GM19193 (cell line): ENCODE measurements around the gene HACD1.

Experiments used
- POLR2A ChIP-seq: IDR thresholded peaks from 4 replicates; pipeline ENCODE4 v1.6.1; 2011; ENCODE audit not compliant: insufficient read depth, insufficient read length; ENCODE audit errors: extremely low read depth

Gene HACD1

DNA sequence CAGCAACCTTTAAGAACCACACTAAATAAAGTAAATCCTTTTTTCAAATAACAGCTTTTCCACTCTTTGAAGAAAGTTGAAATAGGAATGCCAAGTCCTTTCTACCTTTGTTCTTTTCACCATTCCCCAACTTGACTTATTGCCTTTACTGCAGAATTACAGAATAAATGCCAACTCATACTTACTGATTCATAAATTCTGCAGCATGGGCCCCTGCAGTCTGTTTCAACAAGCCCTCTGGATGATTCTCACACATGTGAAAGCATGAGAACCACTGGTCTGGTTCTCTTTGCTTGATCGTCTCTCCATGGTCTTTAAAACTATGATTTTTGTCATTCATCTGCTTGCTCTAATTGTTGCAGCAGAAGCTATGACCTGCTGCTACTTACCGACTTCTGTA, 56.1 kb downstream of the HACD1 start:
- no peak for TF ChIP-seq POLR2A

- TF ChIP-seq POLR2A: no peak
Observed at GRCh38 chr10:17557459-17557858, 59.7 kb downstream of the HACD1 start.

DNA sequence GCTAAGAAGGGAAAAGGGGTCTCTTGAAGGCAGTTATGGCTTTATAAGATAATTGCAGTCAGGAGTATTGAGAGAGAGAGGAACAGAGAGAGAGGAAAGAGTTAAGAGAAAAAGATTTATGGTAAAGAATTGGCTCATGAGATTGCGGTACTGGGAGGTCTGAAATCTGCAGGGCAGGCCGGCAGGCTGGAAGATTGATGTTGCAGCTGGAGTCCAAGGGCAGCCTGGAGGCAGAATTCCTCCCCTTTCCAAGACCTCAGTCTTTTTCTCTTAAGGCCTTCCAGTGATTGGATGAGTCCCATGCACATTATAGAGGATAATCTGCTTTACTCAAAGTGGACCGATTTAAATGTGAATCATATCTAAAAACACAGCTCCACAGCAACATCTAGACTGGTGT, 68.4 kb downstream of the HACD1 start:
- TF ChIP-seq POLR2A: no peak

GRCh38 chr10:17548162-17548561, 69.0 kb downstream of the HACD1 start:
- TF ChIP-seq POLR2A: no peak

DNA sequence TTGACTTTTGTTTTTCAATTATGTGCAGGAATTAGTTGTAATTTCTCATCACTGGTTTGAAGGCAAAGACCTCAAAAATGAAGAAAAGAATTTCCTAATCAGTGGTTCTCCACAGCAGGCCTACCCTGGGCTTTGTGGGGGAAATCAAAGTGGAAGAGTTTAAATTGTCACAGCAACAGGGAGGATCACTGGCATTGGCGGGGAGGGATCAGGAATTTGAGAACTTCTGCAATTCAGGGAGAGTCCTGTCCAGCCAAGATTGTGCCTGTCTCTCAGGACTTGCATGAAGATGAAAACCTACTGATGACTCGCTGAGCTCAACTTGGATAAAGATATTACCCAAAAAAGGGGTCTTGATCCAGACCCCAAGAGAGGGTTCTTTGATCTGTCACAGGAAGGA, 70.1 kb downstream of the HACD1 start:
- TF ChIP-seq POLR2A: no peak

- no peak for TF ChIP-seq POLR2A
Observed at GRCh38 chr10:17544465-17544864, 72.7 kb downstream of the HACD1 start.
